Cerebellar nuclear complex (tissue), 1 donor: ENCODE results near the gene OR6M1.

ENCODE experiments used
- DNase-seq, 2 experiments: peaks; one replicate each; lab custom pipeline; 2025; lab: John Stamatoyannopoulos, UW

OR6M1 gene, protein sequence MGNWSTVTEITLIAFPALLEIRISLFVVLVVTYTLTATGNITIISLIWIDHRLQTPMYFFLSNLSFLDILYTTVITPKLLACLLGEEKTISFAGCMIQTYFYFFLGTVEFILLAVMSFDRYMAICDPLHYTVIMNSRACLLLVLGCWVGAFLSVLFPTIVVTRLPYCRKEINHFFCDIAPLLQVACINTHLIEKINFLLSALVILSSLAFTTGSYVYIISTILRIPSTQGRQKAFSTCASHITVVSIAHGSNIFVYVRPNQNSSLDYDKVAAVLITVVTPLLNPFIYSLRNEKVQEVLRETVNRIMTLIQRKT

GRCh38 chr11:123806249-123806648, at the start of gene OR6M1:
Gene OR6M1, minus strand, starts transcription at chr11:123806349. Its CDS starts 0 bp downstream, at chr11:123806349.
- no peak for DNase-seq

- no peak for DNase-seq
Observed at GRCh38 chr11:123853038-123853437, 46.9 kb upstream of the OR6M1 start.

DNA sequence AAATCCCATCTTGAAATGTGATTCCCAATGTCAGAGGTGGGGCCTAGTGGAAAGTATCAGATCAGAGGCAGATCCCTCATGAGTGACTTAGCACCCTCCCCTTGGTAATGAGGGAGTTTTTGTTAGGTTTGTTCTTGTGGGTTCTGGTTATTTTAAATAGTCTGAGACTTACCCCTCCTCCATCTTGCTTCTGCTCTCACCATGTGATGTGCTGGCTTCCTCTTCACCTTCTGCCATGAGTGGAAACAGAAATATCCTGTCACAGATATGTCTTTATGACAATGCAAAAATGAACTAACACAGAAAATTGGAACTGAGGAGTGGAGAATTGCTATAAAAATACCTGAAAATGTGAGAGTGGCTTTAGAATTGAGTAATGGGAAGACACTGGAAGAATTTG, 46.2 kb upstream of the OR6M1 start:
- DNase-seq: no peak

GRCh38 chr11:123851110-123851509, 45.0 kb upstream of the OR6M1 start:
- no peak for DNase-seq

DNA sequence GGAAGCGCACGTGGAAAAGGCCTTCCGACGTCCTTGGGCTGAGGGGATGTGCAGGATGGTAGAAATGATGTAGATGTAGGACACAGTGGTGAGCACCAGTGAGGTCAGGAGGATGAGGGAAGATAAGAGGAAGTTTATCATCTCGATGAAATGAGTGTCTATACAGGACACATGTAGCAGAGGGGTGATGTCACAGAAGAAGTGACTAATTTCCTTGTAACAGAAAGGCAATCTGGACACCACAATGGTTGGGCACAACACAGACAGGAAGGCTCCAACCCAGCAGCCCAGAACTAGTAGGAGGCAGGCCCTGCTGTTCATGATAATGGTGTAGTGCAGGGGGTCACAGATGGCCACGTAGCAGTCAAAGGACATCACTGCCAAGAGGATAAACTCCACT, 35.0 kb upstream of the OR6M1 start:
- DNase-seq: no peak

DNA sequence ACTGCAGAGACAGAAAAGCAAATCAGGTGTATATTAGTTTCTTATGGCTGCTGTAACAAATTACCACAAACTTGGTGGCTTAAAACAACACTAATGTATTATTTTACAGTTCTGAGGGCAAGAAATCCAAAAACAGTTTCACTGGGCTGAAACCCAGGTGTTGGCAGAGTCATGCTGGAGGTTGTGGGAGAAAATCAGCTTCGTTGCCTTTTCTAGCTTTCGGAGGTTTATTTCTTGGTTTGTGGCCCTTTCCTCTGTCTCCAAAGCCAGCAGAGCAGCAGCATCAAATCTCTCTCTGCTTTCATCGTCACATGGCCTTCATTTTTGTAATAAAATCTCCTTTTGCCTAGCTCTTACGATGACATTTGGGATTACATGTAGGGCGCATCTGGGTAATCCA, 33.0 kb upstream of the OR6M1 start:
- DNase-seq: no peak

DNA sequence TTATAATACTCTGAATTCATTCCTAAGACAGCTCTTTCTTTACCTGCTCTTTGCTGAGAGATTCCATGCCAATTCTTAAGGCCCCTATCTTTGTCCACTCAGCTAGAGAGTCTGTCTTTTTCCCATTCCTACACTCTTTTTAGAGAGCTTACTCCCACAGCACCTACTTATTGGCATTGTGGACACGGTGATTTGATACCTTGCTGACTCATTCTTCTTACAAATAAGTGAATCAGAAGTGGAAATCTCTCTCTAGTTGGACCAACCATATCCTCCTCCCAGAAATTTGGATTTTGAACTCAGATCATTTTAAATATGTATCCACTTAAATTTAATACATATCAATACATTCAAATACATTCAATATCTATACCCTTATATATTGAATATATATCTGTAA, 32.5 kb upstream of the OR6M1 start:
- no peak for DNase-seq

GRCh38 chr11:123838199-123838598, 32.0 kb upstream of the OR6M1 start:
- no peak for DNase-seq

DNA sequence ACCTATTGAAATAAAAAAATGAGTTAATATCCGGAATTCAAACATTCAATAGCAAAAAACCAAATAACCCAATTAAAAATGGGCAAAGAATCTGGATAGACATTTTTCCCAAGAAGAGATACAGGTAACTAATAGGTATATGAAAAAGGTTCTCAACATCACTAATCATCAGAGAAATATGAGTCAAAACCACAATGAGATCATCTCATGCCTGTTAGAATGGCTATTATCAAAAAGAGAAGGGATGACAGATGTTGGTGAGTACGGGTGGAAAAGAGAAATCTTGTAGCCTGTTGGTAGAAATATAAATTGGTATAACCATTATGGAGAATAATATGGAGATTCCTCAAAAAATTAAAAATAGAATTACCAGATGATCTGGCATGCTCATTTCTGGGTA, 26.9 kb upstream of the OR6M1 start:
- DNase-seq: no peak

GRCh38 chr11:123829745-123830144, 23.6 kb upstream of the OR6M1 start:
- no peak for DNase-seq

GRCh38 chr11:123822599-123822998, 16.4 kb upstream of the OR6M1 start:
- no peak for DNase-seq

- no peak for DNase-seq
Observed at GRCh38 chr11:123822032-123822431, 15.9 kb upstream of the OR6M1 start.

- DNase-seq: no peak
Observed at GRCh38 chr11:123815122-123815521, 9.0 kb upstream of the OR6M1 start.

GRCh38 chr11:123801765-123802164, 4.4 kb downstream of the OR6M1 start:
- DNase-seq: no peak

DNA sequence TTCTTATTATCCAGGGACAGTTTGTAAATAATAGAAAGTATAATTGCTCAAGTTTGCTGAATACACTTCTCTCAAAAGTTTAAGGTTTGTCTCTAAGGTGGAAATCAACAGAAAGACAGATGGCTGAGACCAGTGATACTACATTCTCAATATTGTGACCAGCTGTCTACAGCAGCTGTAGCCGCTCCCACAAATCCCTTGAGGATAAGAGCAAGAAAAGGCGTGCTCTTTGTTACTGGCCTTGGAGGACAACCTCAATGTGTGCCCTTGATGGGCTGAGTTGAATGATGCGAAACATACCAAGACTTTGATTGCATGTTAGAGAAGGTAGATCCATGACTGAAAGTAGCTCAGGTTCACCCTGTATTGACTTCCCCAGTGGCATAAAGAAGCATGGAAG, 6.1 kb downstream of the OR6M1 start:
- no peak for DNase-seq

- DNase-seq: no peak
Observed at GRCh38 chr11:123799438-123799837, 6.7 kb downstream of the OR6M1 start.

- DNase-seq: no peak
Observed at GRCh38 chr11:123798513-123799252, 7.5 kb downstream of the OR6M1 start.

DNA sequence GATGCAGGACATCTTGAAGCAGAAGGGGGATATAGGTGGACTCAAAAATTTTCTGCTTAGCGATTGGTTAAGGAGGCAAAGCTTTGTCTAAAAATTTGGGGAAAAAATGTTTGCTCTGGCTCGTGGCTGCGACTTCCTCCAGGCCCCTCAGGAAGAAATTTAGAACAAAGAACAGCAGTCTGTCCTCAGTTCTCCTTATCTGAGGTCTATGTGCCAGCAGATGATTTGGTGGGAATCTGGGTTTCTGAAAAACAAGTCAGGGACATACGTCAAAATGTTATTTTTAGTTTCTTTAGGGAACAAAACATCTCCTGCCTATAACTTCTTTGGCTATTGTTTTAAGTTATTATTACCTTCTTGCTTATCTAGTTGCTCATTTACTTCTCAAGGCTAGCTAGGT, 8.1 kb downstream of the OR6M1 start:
- DNase-seq: no peak

DNA sequence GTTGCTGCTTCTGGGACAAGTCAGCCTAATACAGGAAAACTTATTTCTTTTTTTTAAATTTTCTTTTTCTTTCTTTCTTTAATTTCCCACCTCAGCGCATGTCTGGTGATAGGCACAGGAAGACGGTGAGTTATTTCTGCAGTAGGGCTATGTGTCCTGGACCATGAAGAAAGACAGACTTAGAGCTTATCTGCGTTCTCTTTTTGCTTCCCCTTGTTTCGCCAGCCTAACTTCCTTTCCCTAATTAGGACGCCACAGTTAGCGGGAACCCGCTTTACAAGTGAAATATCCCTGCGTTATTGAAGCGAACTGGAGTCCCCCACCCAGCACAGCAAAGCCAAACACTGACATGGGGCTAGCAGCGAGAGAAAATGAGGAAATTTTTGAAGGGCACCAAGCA, 8.6 kb downstream of the OR6M1 start:
- no peak for DNase-seq

- DNase-seq: no peak
Observed at GRCh38 chr11:123797114-123797513, 9.0 kb downstream of the OR6M1 start.

- no peak for DNase-seq
Observed at GRCh38 chr11:123796226-123796625, 9.9 kb downstream of the OR6M1 start.

DNA sequence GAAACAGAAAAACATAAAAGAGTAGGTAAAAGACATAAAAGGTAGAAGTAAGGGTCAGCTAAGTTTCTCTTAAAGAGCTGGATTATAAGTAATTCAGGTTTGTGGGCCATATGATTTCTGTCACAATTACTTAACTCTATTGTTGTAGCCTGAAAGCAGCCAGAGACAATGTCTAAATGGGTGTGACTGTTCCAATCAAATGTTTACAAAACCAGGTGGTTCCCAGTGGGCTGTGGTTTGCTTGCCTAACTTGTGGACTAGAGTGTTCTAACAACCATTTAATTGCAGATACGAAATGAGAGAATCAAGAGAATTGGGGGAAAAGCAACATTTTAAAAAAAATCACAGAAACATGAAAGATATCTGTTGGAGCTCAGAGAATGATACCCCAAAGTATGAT, 22.6 kb downstream of the OR6M1 start:
- DNase-seq: no peak

DNA sequence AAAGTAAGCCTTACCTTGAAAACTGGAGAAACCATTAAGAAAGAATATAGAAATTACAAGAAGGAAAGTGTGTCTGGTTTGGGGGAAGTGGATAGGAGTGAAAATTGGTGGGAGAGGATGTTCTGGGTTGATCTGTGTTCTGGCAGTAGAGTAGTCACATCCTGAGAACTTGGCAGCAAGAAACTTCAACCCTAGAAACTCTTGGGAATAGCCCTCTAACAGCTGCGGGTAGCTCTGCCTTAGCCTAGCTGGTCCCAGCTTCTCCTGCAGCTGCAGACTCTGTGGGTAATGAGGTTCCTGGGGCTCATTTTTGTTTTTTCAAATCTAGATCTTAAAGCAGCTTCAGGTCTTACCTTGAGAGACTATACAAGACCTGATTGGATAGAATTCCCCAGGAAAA, 27.6 kb downstream of the OR6M1 start:
- no peak for DNase-seq
